HG03342 (cell line): ENCODE data around the gene GPR137B.
"Not testable (repeated sequence)": the region's sequence is repeated elsewhere in the genome, so short reads cannot be mapped to it uniquely, and the experiment has no call there.

ENCODE experiments used
- ATAC-seq: cut with Tn5 transposase; IDR thresholded peaks from one replicate; pipeline ENCODE4 v1.9.1; 2021; ENCODE audit warnings: mild to moderate bottlenecking, moderate library complexity; ENCODE audit not compliant: unreplicated experiment

The GPR137B gene

GRCh38 chr1:236142253-236143103, at the start of gene GPR137B:
Gene GPR137B, plus strand, starts transcription at chr1:236142539. Its CDS starts 84 bp downstream, at chr1:236142623.
- ATAC-seq, result peak; percentile 57

- ATAC-seq, result no peak
Measured at GRCh38 chr1:236092899-236093298, 49.4 kb upstream of the GPR137B start.

GRCh38 chr1:236095705-236096520, 46.4 kb upstream of the GPR137B start:
- no peak for ATAC-seq

GRCh38 chr1:236096660-236097482, 45.5 kb upstream of the GPR137B start:
- ATAC-seq, result not testable (repeated sequence)

- no peak for ATAC-seq
Measured at GRCh38 chr1:236098267-236098666, 44.1 kb upstream of the GPR137B start.

- ATAC-seq, result no peak
Measured at GRCh38 chr1:236099355-236099974, 42.9 kb upstream of the GPR137B start.

GRCh38 chr1:236100799-236101198, 41.5 kb upstream of the GPR137B start:
- ATAC-seq, result no peak

GRCh38 chr1:236101233-236102200, 40.8 kb upstream of the GPR137B start:
- no peak for ATAC-seq

- ATAC-seq, result no peak
Measured at GRCh38 chr1:236102611-236103010, 39.7 kb upstream of the GPR137B start.

- no peak for ATAC-seq
Measured at GRCh38 chr1:236103059-236103458, 39.3 kb upstream of the GPR137B start.

GRCh38 chr1:236103646-236104218, 38.6 kb upstream of the GPR137B start:
- no peak for ATAC-seq

- ATAC-seq, result no peak
Measured at GRCh38 chr1:236107121-236107907, 35.0 kb upstream of the GPR137B start.

- no peak for ATAC-seq
Measured at GRCh38 chr1:236108027-236108648, 34.2 kb upstream of the GPR137B start.

- no peak for ATAC-seq
Measured at GRCh38 chr1:236110137-236110536, 32.2 kb upstream of the GPR137B start.

GRCh38 chr1:236111527-236112331, 30.6 kb upstream of the GPR137B start:
- ATAC-seq, result no peak

GRCh38 chr1:236112332-236112627, 30.1 kb upstream of the GPR137B start:
- ATAC-seq, result no peak

- ATAC-seq, result no peak
Measured at GRCh38 chr1:236113324-236114032, 28.9 kb upstream of the GPR137B start.
